ENCODE data around the gene UQCC3. TPM values are rescaled to one million over a fixed set of nuclear protein-coding genes. Genes with fewer than 3 reads are reported as not detected.

UQCC3 gene
- total and polyA plus RNA-seq, 9 of the 15 experiments (the other 6 are each of a cell fraction or from before 2014, with no cell fraction given): 3.3 to 44.3 (median 8.0) TPM

GRCh38 chr11:62665075-62665598 is 6.3 kb upstream of the UQCC3 start, which contains the start of the genes C11orf98 and CSKMT (continued):
- peak; percentile 11; the same call in 1 of the 2 replicates for TF ChIP-seq ZNF395 (CRISPR knock-in tag; IDR thresholded peaks at IDR 0.05)
- TF ChIP-seq RBM25 (IDR thresholded peaks at IDR 0.05; ENCODE audit: low read depth, low read length, severe bottlenecking): peak; percentile 58
- TF ChIP-seq RAD51 (IDR thresholded peaks at IDR 0.05; ENCODE audit: borderline replicate concordance, low read depth): no peak
- TF ChIP-seq PYGO2 (tag; IDR thresholded peaks at IDR 0.05): no peak
- peak; percentile 97 for TF ChIP-seq CBX1 (IDR thresholded peaks at IDR 0.05; ENCODE audit: low read depth)
- peak; percentile 77; the same call in 1 of the 2 replicates for TF ChIP-seq SPI1 (IDR thresholded peaks at IDR 0.05; ENCODE audit: borderline replicate concordance, low read depth, low read length)
- 0 out of 2 replicates have a peak, but pooled peaks have one; percentile 41 for TF ChIP-seq NCOA6 (IDR thresholded peaks at IDR 0.05)
- TF ChIP-seq, protein P1, sequence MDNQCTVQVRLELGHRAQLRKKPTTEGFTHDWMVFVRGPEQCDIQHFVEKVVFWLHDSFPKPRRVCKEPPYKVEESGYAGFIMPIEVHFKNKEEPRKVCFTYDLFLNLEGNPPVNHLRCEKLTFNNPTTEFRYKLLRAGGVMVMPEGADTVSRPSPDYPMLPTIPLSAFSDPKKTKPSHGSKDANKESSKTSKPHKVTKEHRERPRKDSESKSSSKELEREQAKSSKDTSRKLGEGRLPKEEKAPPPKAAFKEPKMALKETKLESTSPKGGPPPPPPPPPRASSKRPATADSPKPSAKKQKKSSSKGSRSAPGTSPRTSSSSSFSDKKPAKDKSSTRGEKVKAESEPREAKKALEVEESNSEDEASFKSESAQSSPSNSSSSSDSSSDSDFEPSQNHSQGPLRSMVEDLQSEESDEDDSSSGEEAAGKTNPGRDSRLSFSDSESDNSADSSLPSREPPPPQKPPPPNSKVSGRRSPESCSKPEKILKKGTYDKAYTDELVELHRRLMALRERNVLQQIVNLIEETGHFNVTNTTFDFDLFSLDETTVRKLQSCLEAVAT (IDR thresholded peaks at IDR 0.05): peak in 1 of 2 experiments; percentile 67; a peak in 2 of 4 replicates
- peak; percentile 50; the same call in 1 of the 2 replicates for TF ChIP-seq ESRRA (IDR thresholded peaks at IDR 0.05; ENCODE audit: borderline replicate concordance, low read depth)
- no peak for TF ChIP-seq SAFB2 (IDR thresholded peaks at IDR 0.05; ENCODE audit: borderline replicate concordance, low read depth, low read length, severe bottlenecking)
- peak; percentile 74; the same call in 1 of the 2 replicates for TF ChIP-seq ZNF561 (CRISPR knock-in tag; conservative IDR thresholded peaks at IDR 0.05)
- TF ChIP-seq RBM15 (IDR thresholded peaks at IDR 0.05; ENCODE audit: insufficient read depth, low read length): no peak
- peak; percentile 93 for TF ChIP-seq NFYB (IDR thresholded peaks at IDR 0.05; ENCODE audit: extremely low read depth, insufficient read length)
- 0 out of 2 replicates have a peak, but pooled peaks have one; percentile 61 for TF ChIP-seq ZNF12 (CRISPR knock-in tag; IDR thresholded peaks at IDR 0.05)
- peak; percentile 52 for TF ChIP-seq SAP30 (IDR thresholded peaks at IDR 0.05; ENCODE audit: borderline replicate concordance, insufficient read depth, low read depth, low read length, poor library complexity, severe bottlenecking)
- TF ChIP-seq, protein P2, sequence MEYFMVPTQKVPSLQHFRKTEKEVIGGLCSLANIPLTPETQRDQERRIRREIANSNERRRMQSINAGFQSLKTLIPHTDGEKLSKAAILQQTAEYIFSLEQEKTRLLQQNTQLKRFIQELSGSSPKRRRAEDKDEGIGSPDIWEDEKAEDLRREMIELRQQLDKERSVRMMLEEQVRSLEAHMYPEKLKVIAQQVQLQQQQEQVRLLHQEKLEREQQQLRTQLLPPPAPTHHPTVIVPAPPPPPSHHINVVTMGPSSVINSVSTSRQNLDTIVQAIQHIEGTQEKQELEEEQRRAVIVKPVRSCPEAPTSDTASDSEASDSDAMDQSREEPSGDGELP (CRISPR knock-in tag; IDR thresholded peaks at IDR 0.05; ENCODE audit: borderline replicate concordance): peak; percentile 63
- TF ChIP-seq MTF1 (CRISPR knock-in tag; IDR thresholded peaks at IDR 0.05; ENCODE audit: borderline replicate concordance): no peak
- TF ChIP-seq U2AF1 (optimal IDR thresholded peaks at IDR 0.05; ENCODE audit: low read depth, low read length): peak; percentile 19
- peak; percentile 97 for TF ChIP-seq CHCHD3 (CRISPR knock-in tag; IDR thresholded peaks at IDR 0.05)
- 0 out of 2 replicates have a peak, but pooled peaks have one; percentile 11 for TF ChIP-seq ZNF41 (CRISPR knock-in tag; conservative IDR thresholded peaks at IDR 0.05)
- peak; percentile 81; the same call in 1 of the 2 replicates for TF ChIP-seq PATZ1 (CRISPR knock-in tag; IDR thresholded peaks at IDR 0.05; ENCODE audit: borderline replicate concordance)
